Measurements from ENCODE around the gene STING1.

Gene STING1

GRCh38 chr5:139435676-139436075, 46.9 kb downstream of the STING1 start:
- no peak for DNase-seq

GRCh38 chr5:139431706-139432105, 50.9 kb downstream of the STING1 start:
- no peak for DNase-seq

GRCh38 chr5:139430015-139430414, 52.5 kb downstream of the STING1 start:
- DNase-seq = no peak

- DNase-seq = no peak
These were observed 56.2 kb downstream of the STING1 start for GRCh38 chr5:139426203-139426885.

All from eye (tissue), 1 donor.